ENCODE data around the gene ZCCHC24. TPM values are rescaled to one million over a fixed set of nuclear protein-coding genes. Genes with fewer than 3 reads are reported as not detected.

The ZCCHC24 gene
- total and polyA plus RNA-seq, 2 of the 8 experiments (the other 6 are each of a cell fraction or from before 2014, with no cell fraction given) = 3.9 to 6.9 TPM

DNA sequence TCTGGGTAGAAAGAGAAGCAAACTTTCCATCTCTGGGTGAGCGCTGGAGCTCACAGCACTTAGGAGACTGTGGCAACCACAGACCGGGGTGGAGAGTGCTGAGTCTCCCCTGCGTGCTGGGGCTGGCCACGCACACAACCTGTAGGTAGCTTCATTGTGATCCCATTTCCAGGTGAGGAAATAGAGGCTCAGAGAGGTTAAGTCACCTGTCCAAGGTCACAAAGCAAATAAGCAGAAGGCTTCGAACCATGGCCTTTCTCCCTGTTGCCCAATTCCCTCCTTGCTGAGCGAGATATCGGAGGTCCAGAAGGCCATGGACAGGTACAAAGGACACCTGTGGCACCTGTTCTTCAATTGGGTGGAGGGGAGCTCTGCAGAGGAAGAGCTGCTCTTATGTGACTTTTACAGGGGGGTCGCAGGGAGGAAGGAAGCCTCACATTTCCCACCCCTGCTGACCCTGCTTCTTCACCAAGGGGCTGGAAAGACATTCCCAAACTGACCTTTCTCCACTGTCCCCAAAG lies 39.4 kb downstream of the ZCCHC24 start:
- Histone ChIP-seq H3K27ac (ENCODE audit: low read depth, low read length) (no peak overlapping the region), H4K91ac (replicated peaks; ENCODE audit: insufficient read length, low read length) (no peak overlapping the region), H4K20me1 (replicated peaks in 1 of 2; ENCODE audit: control insufficient read depth in 1 of 2, insufficient read depth in 2 of 2, low read length in 2 of 2) (no peaks in the 10 kb centered on the region), H4K8ac (ENCODE audit: extremely low read depth, insufficient read depth, low read length) (no peak overlapping the region), H3K9ac (replicated peaks in 1 of 4; ENCODE audit: extremely low read depth in 1 of 4, low read depth in 3 of 4, low read length in 3 of 4) (no peak overlapping the region), H3K4me1 (replicated peaks in 1 of 4; ENCODE audit: control insufficient read depth in 3 of 4, insufficient read depth in 4 of 4, low read length in 3 of 4) (peaks cover 0 to 22% (median 11%) of the 10 kb centered on the region in 4 experiments; a peak in 6 of 7 replicates), H3K27me3 (replicated peaks in 1 of 4; ENCODE audit: control insufficient read depth in 3 of 4, extremely low read depth in 1 of 4, insufficient read depth in 3 of 4, low read length in 3 of 4) (no peaks in the 10 kb centered on the region; a peak in 1 of 7 replicates), H2BK20ac (ENCODE audit: low read length) (no peak overlapping the region), H2BK120ac (replicated peaks; ENCODE audit: low read depth, low read length) (no peak overlapping the region), H2BK5ac (ENCODE audit: low read depth, low read length) (no peak overlapping the region), H3K79me1 (ENCODE audit: low read depth, low read length) (no peaks in the 10 kb centered on the region), H2BK12ac (ENCODE audit: low read depth, low read length) (no peak overlapping the region), H3K23me2 (ENCODE audit: low read depth, low read length) (peaks cover 5% of the 10 kb centered on the region; the same call in 1 of the 2 replicates), H3K14ac (ENCODE audit: insufficient read length) (no peak overlapping the region), H2AK5ac (ENCODE audit: low read depth, low read length) (no peak overlapping the region), H3K9me3 (ENCODE audit: insufficient read depth in 2 of 2, low read depth in 1 of 2, low read length in 1 of 2) (no peaks in the 10 kb centered on the region), H3K36me3 (ENCODE audit: control insufficient read depth in 2 of 4, insufficient read depth in 4 of 4, low read length in 3 of 4) (no peaks in the 10 kb centered on the region), H3K79me2 (ENCODE audit: control insufficient read depth in 1 of 2, insufficient read depth in 2 of 2, low read length in 2 of 2) (no peaks in the 10 kb centered on the region), H4K5ac (ENCODE audit: insufficient read length, low read depth, low read length) (no peak overlapping the region), H3K23ac (ENCODE audit: insufficient read length) (no peak overlapping the region), H2AFZ (ENCODE audit: low read length) (no peak overlapping the region), H3K56ac (replicated peaks; ENCODE audit: insufficient read length, low read depth, low read length) (no peak overlapping the region), H3K4me2 (ENCODE audit: insufficient read depth in 1 of 2, low read depth in 2 of 2, low read length in 2 of 2) (no peak overlapping the region), H3K4ac (replicated peaks; ENCODE audit: insufficient read length, low read depth, low read length) (no peak overlapping the region), H2BK15ac (ENCODE audit: low read length) (no peak overlapping the region), H3K18ac (ENCODE audit: extremely low read depth, low read length) (no peak overlapping the region), H3K4me3 (ENCODE audit: extremely low read depth in 1 of 4, insufficient read depth in 2 of 4, low read depth in 3 of 4, low read length in 4 of 4) (no peak overlapping the region)
- DNase-seq (ENCODE audit: low read depth in 1 of 2, low spot score in 2 of 2) = no peak
- POLR2A ChIA-PET (ENCODE audit: partially characterized antibody) = interaction anchor here (0.7 to 2.7 kb wide), 4 partner anchors 17 to 38 kb away, joined by 3 to 6 read pairs (median 4); no protein-coding TSS in a partner anchor
- FAIRE-seq = no peak
- no peak for TF ChIP-seq EGR1 (IDR thresholded peaks at IDR 0.05; ENCODE audit: borderline replicate concordance, low read depth, low read length)
- no peak for TF ChIP-seq RNF2 (IDR thresholded peaks at IDR 0.05; ENCODE audit: borderline replicate concordance, low read depth, low read length, missing control alignments, poor library complexity, severe bottlenecking)
- WGBS, 2 experiments (ENCODE audit: extremely low coverage in 1 of 2, insufficient coverage in 1 of 2, insufficient read length in 1 of 2, insufficient replicate concordance in 2 of 2, low coverage in 1 of 2, low lambda C conversion rate in 2 of 2, missing lambda C conversion rate in 1 of 2) = 71% methylated on average over 8 of the region's 8 CpGs; no CpG with 5 or more reads in 1 of the 2 experiments
- CTCF ChIA-PET (ENCODE audit: partially characterized antibody) = interaction anchor here (0.7 to 13.1 kb wide), 18 partner anchors 10 to 200 kb away, joined by 3 to 67 read pairs (median 4); partner anchors contain the start of gene ZCCHC24
